Ascending aorta (tissue), 2 donors: ENCODE data around the gene OR7C1. TPM values are rescaled to one million over a fixed set of nuclear protein-coding genes. Genes with fewer than 3 reads are reported as not detected.
"Not testable (repeated sequence)": the region's sequence is repeated elsewhere in the genome, so short reads cannot be mapped to it uniquely, and the experiment has no call there.

Experiments used
- DNase-seq, 2 donors: peaks; one replicate each; pipeline ENCODE4 v3.0.0-alpha.2; 2019; ENCODE audit warnings: low spot score in 2 of 2
- H3K27ac ChIP-seq, 2 donors: fragments of 200-600 bp; sonication (generic); one replicate each; pipeline ENCODE4 v1.5.1; 2016 to 2017; ENCODE audit warnings: mild to moderate bottlenecking in 1 of 2
- H3K27me3 ChIP-seq: fragments of 200-600 bp; sonication (generic); one replicate; pipeline ENCODE4 v1.5.1; 2017
- H3K36me3 ChIP-seq, 2 donors: fragments of 200-600 bp; sonication (generic); one replicate each; pipeline ENCODE4 v1.5.1; 2016
- H3K4me1 ChIP-seq, 2 donors: fragments of 200-600 bp; sonication (generic); one replicate each; pipeline ENCODE4 v1.5.1; 2016 to 2017; ENCODE audit warnings: mild to moderate bottlenecking in 1 of 2
- H3K4me3 ChIP-seq, 2 donors: fragments of 200-600 bp; sonication (generic); one replicate each; pipeline ENCODE4 v1.5.1; 2016 to 2017; ENCODE audit warnings: mild to moderate bottlenecking in 1 of 2
- H3K9me3 ChIP-seq, 2 donors: fragments of 200-600 bp; sonication (generic); one replicate each; pipeline ENCODE4 v1.5.1; 2016
- CTCF ChIP-seq, 3 experiments: fragments of 200-600 bp in 2 of 3; fragments of 450-650 bp in 1 of 3; sonication (generic) in 2 of 3; IDR thresholded peaks; one replicate each; pipeline ENCODE4 v1.5.1; 2016 to 2019; ENCODE audit warnings: antibody characterized with exemption in 3 of 3, mild to moderate bottlenecking in 1 of 3, moderate library complexity in 1 of 3
- intact Hi-C: fragments of 100-400 bp; cut with DNase I; formaldehyde crosslinking; loops from one replicate; pipeline ENCODE4 v1.15.1; 2023
- total RNA-seq: library from RNA; depleted of rRNA; stranded (reverse); fragments of >200 nt; gene quantifications from one replicate; pipeline ENCODE4 v1.1.0, GENCODE V29; 2016

OR7C1 gene
- total RNA-seq, 1 donor from 2014 or later = not detected

- no peaks in the 10 kb centered on the region for H3K4me1 ChIP-seq
- no peak overlapping the region for H3K27ac ChIP-seq
- H3K27me3 ChIP-seq = no peaks in the 10 kb centered on the region
- no peaks in the 10 kb centered on the region for H3K36me3 ChIP-seq
- intact Hi-C loops = no loop called here
- no peak for TF ChIP-seq CTCF (IDR thresholded peaks at IDR 0.05)
- DNase-seq = no peak
- H3K9me3 ChIP-seq = no peaks in the 10 kb centered on the region
- H3K4me3 ChIP-seq = no peak overlapping the region
These were observed 52.2 kb downstream of the OR7C1 start for GRCh38 chr19:14782626-14783409.

GRCh38 chr19:14781713-14782536 lies 53.1 kb downstream of the OR7C1 start:
- H3K9me3 ChIP-seq, intact Hi-C loops, H3K27me3 ChIP-seq, H3K27ac ChIP-seq, H3K36me3 ChIP-seq, H3K4me3 ChIP-seq, DNase-seq, H3K4me1 ChIP-seq: not testable (repeated sequence)

GRCh38 chr19:14780622-14781225 lies 54.3 kb downstream of the OR7C1 start:
- H3K27me3 ChIP-seq, H3K36me3 ChIP-seq, H3K4me1 ChIP-seq, H3K4me3 ChIP-seq, H3K9me3 ChIP-seq, DNase-seq, intact Hi-C loops, H3K27ac ChIP-seq: not testable (repeated sequence)

- Histone ChIP-seq H3K9me3 (no peaks in the 10 kb centered on the region), H3K4me1 (no peaks in the 10 kb centered on the region), H3K27ac (no peak overlapping the region), H3K36me3 (no peaks in the 10 kb centered on the region), H3K4me3 (no peak overlapping the region), H3K27me3 (no peaks in the 10 kb centered on the region)
- intact Hi-C loops = no loop called here
- DNase-seq = peak in 1 of 2 donors; percentile 46
- TF ChIP-seq CTCF (IDR thresholded peaks at IDR 0.05) = no peak
These were observed 55.8 kb downstream of the OR7C1 start for GRCh38 chr19:14779151-14779550.

GRCh38 chr19:14778110-14778845 lies 56.7 kb downstream of the OR7C1 start, which contains the start of gene ADGRE2:
Gene ADGRE2 (minus strand): TSS chr19:14778560. CDS start chr19:14776756, 1,804 bp downstream.
- H3K36me3 ChIP-seq, intact Hi-C loops, H3K27me3 ChIP-seq: not testable (repeated sequence)

GRCh38 chr19:14777645-14778044 lies 57.3 kb downstream of the OR7C1 start:
- H3K4me3 ChIP-seq, DNase-seq, H3K27me3 ChIP-seq, H3K4me1 ChIP-seq, H3K27ac ChIP-seq, intact Hi-C loops, H3K9me3 ChIP-seq, H3K36me3 ChIP-seq: not testable (repeated sequence)

More at GRCh38 chr19:14778110-14778845, 56.7 kb downstream of the OR7C1 start, which contains the start of gene ADGRE2:
- peak in 1 of 2 donors; percentile 37 for DNase-seq
- H3K9me3 ChIP-seq, H3K4me3 ChIP-seq, H3K4me1 ChIP-seq, H3K27ac ChIP-seq: not testable (repeated sequence)

GRCh38 chr19:14775869-14776586 lies 59.0 kb downstream of the OR7C1 start:
- Histone ChIP-seq H3K27me3 (no peaks in the 10 kb centered on the region), H3K4me3 (peak overlapping the region in 1 of 2 donors; percentile 18), H3K27ac (no peak overlapping the region), H3K9me3 (no peaks in the 10 kb centered on the region), H3K36me3 (no peaks in the 10 kb centered on the region), H3K4me1 (no peaks in the 10 kb centered on the region)
- intact Hi-C loops = no loop called here
- no peak for TF ChIP-seq CTCF (IDR thresholded peaks at IDR 0.05)
- no peak for DNase-seq

- DNase-seq, H3K27me3 ChIP-seq, H3K36me3 ChIP-seq, H3K27ac ChIP-seq, H3K9me3 ChIP-seq, H3K4me1 ChIP-seq, intact Hi-C loops: not testable (repeated sequence)
- peak overlapping the region in 1 of 2 donors; percentile 18 for H3K4me3 ChIP-seq
These were observed 59.7 kb downstream of the OR7C1 start for GRCh38 chr19:14775326-14775725.
